Activated naive CD8-positive, alpha-beta T cell treated with anti-CD3 and anti-CD28 coated beads for 36 hours (primary cell): ENCODE measurements around the gene ACVR1C. TPM values are rescaled to one million over a fixed set of nuclear protein-coding genes. Genes with fewer than 3 reads are reported as not detected.

Experiments used
- DNase-seq: peaks from one replicate; pipeline ENCODE4 v3.0.0; 2021
- H3K27ac Mint-ChIP-seq: one replicate; pipeline ENCODE4 v1.8.0; 2022; ENCODE audit warnings: mild to moderate bottlenecking, moderate library complexity, mixed read lengths
- H3K27me3 Mint-ChIP-seq: one replicate; pipeline ENCODE4 v1.8.0; 2022; ENCODE audit warnings: mild to moderate bottlenecking, mixed read lengths
- H3K36me3 Mint-ChIP-seq: one replicate; pipeline ENCODE4 v1.8.0; 2021; ENCODE audit warnings: mild to moderate bottlenecking, mixed read lengths
- H3K4me1 Mint-ChIP-seq: one replicate; pipeline ENCODE4 v1.8.0; 2021; ENCODE audit warnings: mixed read lengths
- H3K4me3 Mint-ChIP-seq: one replicate; pipeline ENCODE4 v1.8.0; 2022; ENCODE audit warnings: mild to moderate bottlenecking, moderate library complexity, mixed read lengths
- H3K9me3 Mint-ChIP-seq: one replicate; pipeline ENCODE4 v1.8.0; 2022; ENCODE audit warnings: mixed read lengths
- total RNA-seq, 2 experiments: library from RNA; stranded (reverse); gene quantifications; one replicate each; pipeline ENCODE4 v1.2.3, GENCODE V29; 2021

Gene ACVR1C
- total RNA-seq: 1 to 10 TPM in 1 of 2 experiments, under 1 TPM in 1; 0.99 to 1.0 TPM

GRCh38 chr2:157628477-157629415 is at the start of gene ACVR1C:
TSS of gene ACVR1C (minus strand) at chr2:157628864. CDS start at chr2:157628644, 220 bp downstream.
- Mint-ChIP-seq H3K27me3 (peaks cover 11% of the 10 kb centered on the region), H3K36me3 (peaks cover 3% of the 10 kb centered on the region), H3K27ac (peak within 1 kb of the TSS; percentile 30), H3K4me3 (peak within 1 kb of the TSS; percentile 83), H3K4me1 (peaks cover 29% of the 10 kb centered on the region), H3K9me3 (peaks cover 3% of the 10 kb centered on the region)
- peak; percentile 77 for DNase-seq

- Mint-ChIP-seq H3K36me3 (no peaks in the 10 kb centered on the region), H3K9me3 (peaks cover 1% of the 10 kb centered on the region), H3K27ac (no peak overlapping the region), H3K27me3 (peaks cover 3% of the 10 kb centered on the region), H3K4me3 (no peak overlapping the region), H3K4me1 (peaks cover under 1% of the 10 kb centered on the region)
- DNase-seq: no peak
Observed at GRCh38 chr2:157677941-157678340, 49.3 kb upstream of the ACVR1C start.

GRCh38 chr2:157672129-157672528 is 43.5 kb upstream of the ACVR1C start:
- H3K27me3 Mint-ChIP-seq: peaks cover 3% of the 10 kb centered on the region
- no peaks in the 10 kb centered on the region for H3K36me3 Mint-ChIP-seq
- no peak for DNase-seq
- H3K9me3 Mint-ChIP-seq: no peaks in the 10 kb centered on the region
- no peak overlapping the region for H3K4me3 Mint-ChIP-seq
- peaks cover 5% of the 10 kb centered on the region for H3K4me1 Mint-ChIP-seq
- no peak overlapping the region for H3K27ac Mint-ChIP-seq

- no peak for DNase-seq
- Mint-ChIP-seq H3K9me3 (no peaks in the 10 kb centered on the region), H3K4me1 (no peaks in the 10 kb centered on the region), H3K27ac (no peak overlapping the region), H3K4me3 (no peak overlapping the region), H3K36me3 (no peaks in the 10 kb centered on the region), H3K27me3 (no peaks in the 10 kb centered on the region)
Observed at GRCh38 chr2:157662401-157662800, 33.7 kb upstream of the ACVR1C start.

- no peak for DNase-seq
- no peaks in the 10 kb centered on the region for H3K27me3 Mint-ChIP-seq
Observed at GRCh38 chr2:157661776-157662175, 33.1 kb upstream of the ACVR1C start.

GRCh38 chr2:157657858-157658257 is 29.2 kb upstream of the ACVR1C start:
- H3K9me3 Mint-ChIP-seq: no peaks in the 10 kb centered on the region
- H3K27me3 Mint-ChIP-seq: no peaks in the 10 kb centered on the region
- H3K27ac Mint-ChIP-seq: no peak overlapping the region
- H3K36me3 Mint-ChIP-seq: no peaks in the 10 kb centered on the region
- H3K4me1 Mint-ChIP-seq: no peaks in the 10 kb centered on the region
- no peak for DNase-seq
- no peak overlapping the region for H3K4me3 Mint-ChIP-seq

More at GRCh38 chr2:157661776-157662175, 33.1 kb upstream of the ACVR1C start:
- Mint-ChIP-seq H3K36me3 (no peaks in the 10 kb centered on the region), H3K4me1 (no peaks in the 10 kb centered on the region), H3K9me3 (no peaks in the 10 kb centered on the region), H3K4me3 (no peak overlapping the region), H3K27ac (no peak overlapping the region)

- no peak for DNase-seq
- no peaks in the 10 kb centered on the region for H3K4me1 Mint-ChIP-seq
- no peaks in the 10 kb centered on the region for H3K36me3 Mint-ChIP-seq
- no peak overlapping the region for H3K4me3 Mint-ChIP-seq
- no peak overlapping the region for H3K27ac Mint-ChIP-seq
- no peaks in the 10 kb centered on the region for H3K27me3 Mint-ChIP-seq
- no peaks in the 10 kb centered on the region for H3K9me3 Mint-ChIP-seq
Observed at GRCh38 chr2:157657101-157657500, 28.4 kb upstream of the ACVR1C start.

- H3K4me3 Mint-ChIP-seq: no peak overlapping the region
- H3K9me3 Mint-ChIP-seq: peaks cover 2% of the 10 kb centered on the region
- no peak for DNase-seq
- H3K36me3 Mint-ChIP-seq: no peaks in the 10 kb centered on the region
- H3K4me1 Mint-ChIP-seq: no peaks in the 10 kb centered on the region
- H3K27ac Mint-ChIP-seq: no peak overlapping the region
- no peaks in the 10 kb centered on the region for H3K27me3 Mint-ChIP-seq
Observed at GRCh38 chr2:157644776-157645175, 16.1 kb upstream of the ACVR1C start.

- Mint-ChIP-seq H3K27ac (no peak overlapping the region), H3K9me3 (no peaks in the 10 kb centered on the region)
- DNase-seq: no peak
Observed at GRCh38 chr2:157631861-157632260, 3.2 kb upstream of the ACVR1C start.

GRCh38 chr2:157627594-157628476 is 829 bp downstream of the ACVR1C start:
- peak overlapping the region; percentile 76 for H3K4me3 Mint-ChIP-seq
- H3K36me3 Mint-ChIP-seq: peaks cover 3% of the 10 kb centered on the region
- peaks cover 11% of the 10 kb centered on the region for H3K27me3 Mint-ChIP-seq
- peak overlapping the region; percentile 30 for H3K27ac Mint-ChIP-seq
- H3K4me1 Mint-ChIP-seq: peaks cover 29% of the 10 kb centered on the region
- peak; percentile 46 for DNase-seq
- H3K9me3 Mint-ChIP-seq: peaks cover 6% of the 10 kb centered on the region

More at GRCh38 chr2:157631861-157632260, 3.2 kb upstream of the ACVR1C start:
- peaks cover 18% of the 10 kb centered on the region for H3K27me3 Mint-ChIP-seq
- H3K4me1 Mint-ChIP-seq: peaks cover 15% of the 10 kb centered on the region
- H3K4me3 Mint-ChIP-seq: no peak overlapping the region
- no peaks in the 10 kb centered on the region for H3K36me3 Mint-ChIP-seq

GRCh38 chr2:157625296-157625695 is 3.4 kb downstream of the ACVR1C start:
- Mint-ChIP-seq H3K27ac (peak overlapping the region; percentile 43), H3K36me3 (peaks cover 3% of the 10 kb centered on the region), H3K27me3 (peaks cover 11% of the 10 kb centered on the region), H3K9me3 (peaks cover 12% of the 10 kb centered on the region), H3K4me3 (peak overlapping the region; percentile 24), H3K4me1 (peaks cover 30% of the 10 kb centered on the region)
- DNase-seq: peak; percentile 2

GRCh38 chr2:157620956-157621355 is 7.7 kb downstream of the ACVR1C start:
- DNase-seq: no peak
- Mint-ChIP-seq H3K27me3 (peaks cover 10% of the 10 kb centered on the region), H3K36me3 (peaks cover 3% of the 10 kb centered on the region), H3K4me3 (no peak overlapping the region), H3K27ac (no peak overlapping the region), H3K4me1 (peaks cover 14% of the 10 kb centered on the region), H3K9me3 (peaks cover 12% of the 10 kb centered on the region)

GRCh38 chr2:157611726-157612125 is 16.9 kb downstream of the ACVR1C start:
- Mint-ChIP-seq H3K27me3 (no peaks in the 10 kb centered on the region), H3K9me3 (peaks cover 10% of the 10 kb centered on the region), H3K27ac (no peak overlapping the region), H3K4me3 (no peak overlapping the region), H3K36me3 (peaks cover 4% of the 10 kb centered on the region), H3K4me1 (peaks cover 3% of the 10 kb centered on the region)
- no peak for DNase-seq

- no peak for DNase-seq
- H3K36me3 Mint-ChIP-seq: peaks cover 4% of the 10 kb centered on the region
- H3K27ac Mint-ChIP-seq: no peak overlapping the region
- no peak overlapping the region for H3K4me3 Mint-ChIP-seq
- H3K4me1 Mint-ChIP-seq: peaks cover 3% of the 10 kb centered on the region
- no peaks in the 10 kb centered on the region for H3K27me3 Mint-ChIP-seq
- H3K9me3 Mint-ChIP-seq: peaks cover 10% of the 10 kb centered on the region
Observed at GRCh38 chr2:157611110-157611509, 17.6 kb downstream of the ACVR1C start.

GRCh38 chr2:157606534-157606933 is 22.1 kb downstream of the ACVR1C start:
- H3K9me3 Mint-ChIP-seq: peaks cover 10% of the 10 kb centered on the region
- DNase-seq: no peak
- H3K4me1 Mint-ChIP-seq: peaks cover 3% of the 10 kb centered on the region
- H3K4me3 Mint-ChIP-seq: no peak overlapping the region
- peaks cover 4% of the 10 kb centered on the region for H3K36me3 Mint-ChIP-seq
- no peaks in the 10 kb centered on the region for H3K27me3 Mint-ChIP-seq
- no peak overlapping the region for H3K27ac Mint-ChIP-seq
